ENCODE data around the gene ACADVL.

DNA sequence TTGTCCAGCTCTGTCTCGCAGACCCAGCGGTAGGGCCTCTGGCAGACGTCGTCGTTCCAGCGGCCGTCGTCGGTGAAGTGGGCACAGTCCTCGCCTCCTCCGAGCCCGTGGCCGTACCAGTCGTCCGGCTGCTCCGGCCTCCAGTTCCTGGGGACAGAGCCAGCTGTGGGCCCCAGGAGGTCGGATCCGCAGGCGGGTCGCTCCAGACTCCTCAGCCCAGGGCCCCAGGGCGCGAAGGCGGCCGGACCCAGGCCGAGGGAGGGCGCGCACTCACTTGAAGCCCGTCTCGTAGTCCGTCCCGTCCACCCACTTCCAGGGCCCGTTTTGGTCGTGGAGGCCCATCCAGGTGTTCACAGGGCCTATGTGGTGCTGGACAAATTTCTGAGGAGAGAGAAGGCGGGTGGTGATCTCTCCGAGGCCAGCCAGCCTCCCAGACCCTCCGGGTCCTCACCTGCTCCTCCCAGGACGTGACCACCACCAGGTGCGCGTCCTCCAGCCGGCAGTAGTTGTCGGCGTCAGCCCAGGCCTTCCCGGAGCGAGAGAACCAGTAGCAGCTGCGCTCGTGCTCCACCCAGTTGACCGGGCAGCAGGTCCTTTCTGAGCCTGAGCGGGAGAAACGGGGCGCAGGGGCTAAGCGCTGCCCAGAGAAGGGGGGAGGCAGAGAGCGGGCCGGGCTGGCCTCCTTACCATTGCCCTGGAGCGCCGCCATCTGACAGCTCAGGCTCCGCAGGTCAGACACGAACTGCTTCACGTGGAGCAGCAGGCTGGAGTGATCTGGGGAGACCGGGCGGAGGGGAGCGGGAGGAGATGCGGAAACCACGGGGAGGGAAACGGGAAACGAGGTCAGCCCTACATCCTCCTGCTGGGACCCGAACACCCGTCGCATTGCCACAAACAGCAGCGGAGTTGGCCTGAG, 45.8 kb upstream of the ACADVL start:
- TF ChIP-seq EP300 (IDR thresholded peaks at IDR 0.05) (no peak), POLR2AphosphoS5 (IDR thresholded peaks at IDR 0.05) (no peak), CTCF (IDR thresholded peaks at IDR 0.05) (no peak)
